ENCODE data around the gene TSC22D1. TPM values are rescaled to one million over a fixed set of nuclear protein-coding genes. Genes with fewer than 3 reads are reported as not detected.
"Not testable (repeated sequence)": the region's sequence is repeated elsewhere in the genome, so short reads cannot be mapped to it uniquely, and the experiment has no call there.

The TSC22D1 gene
- total RNA-seq, 1 donor from 2014 or later, result 35.7 TPM

DNA sequence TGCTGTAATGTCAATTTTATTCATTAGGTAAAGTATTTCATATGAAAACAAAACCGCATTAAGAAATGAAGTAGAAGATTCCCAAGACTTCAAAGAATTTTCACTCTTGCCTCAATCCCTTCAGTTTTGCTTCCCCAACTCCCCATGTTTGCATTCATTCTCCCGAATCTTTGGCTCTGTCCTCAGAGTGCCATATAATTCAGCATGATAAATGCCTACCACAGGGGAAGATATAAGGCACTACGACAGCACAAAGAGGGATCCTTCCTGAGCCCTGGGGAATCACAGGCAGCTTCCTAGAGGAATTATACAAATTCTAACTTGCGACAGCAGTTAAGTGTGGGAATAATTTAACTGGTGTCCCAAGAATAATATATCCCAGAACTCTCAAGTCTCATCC is 68.5 kb downstream of the TSC22D1 start:
- no peak for DNase-seq (ENCODE audit: low read depth, low spot score)

DNA sequence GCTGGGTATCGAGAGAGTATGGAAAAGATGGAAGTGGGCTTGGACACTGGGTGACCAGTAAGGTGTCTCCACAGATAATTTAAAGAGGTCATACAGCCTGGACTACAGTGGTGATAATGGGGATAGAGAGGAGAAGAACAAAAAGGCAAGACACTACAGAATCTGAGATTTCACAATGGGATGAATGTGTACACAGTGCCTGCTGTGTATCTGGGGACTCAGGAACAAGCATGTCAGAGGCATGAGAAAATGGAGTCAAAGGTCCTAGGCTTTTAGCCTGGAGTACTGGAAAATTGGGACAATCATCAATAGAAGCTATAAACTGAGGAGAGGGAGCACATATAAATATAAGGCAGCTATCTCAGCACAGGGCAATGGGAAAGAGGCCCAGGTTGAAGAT is 69.4 kb downstream of the TSC22D1 start:
- DNase-seq (ENCODE audit: low read depth, low spot score), result no peak

DNA sequence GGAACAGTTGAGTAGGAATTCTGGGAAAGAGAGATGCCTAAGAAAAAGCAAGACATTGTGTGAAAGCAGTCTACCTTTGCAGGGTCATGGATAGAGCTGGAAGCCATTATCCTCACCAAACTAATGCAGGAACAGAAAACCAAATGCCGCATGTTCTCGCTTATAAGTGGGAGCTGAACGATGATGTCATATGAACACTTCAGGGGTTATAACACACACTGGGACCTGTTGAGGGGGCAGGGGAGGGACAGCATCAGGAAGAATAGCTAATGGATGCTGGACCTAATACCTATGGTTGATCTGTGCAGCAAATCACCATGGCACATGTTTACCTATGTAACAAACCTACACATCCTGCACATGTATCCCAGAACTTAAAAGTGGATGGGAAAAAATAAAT is 69.9 kb downstream of the TSC22D1 start:
- no peak for DNase-seq (ENCODE audit: low read depth, low spot score)

DNA sequence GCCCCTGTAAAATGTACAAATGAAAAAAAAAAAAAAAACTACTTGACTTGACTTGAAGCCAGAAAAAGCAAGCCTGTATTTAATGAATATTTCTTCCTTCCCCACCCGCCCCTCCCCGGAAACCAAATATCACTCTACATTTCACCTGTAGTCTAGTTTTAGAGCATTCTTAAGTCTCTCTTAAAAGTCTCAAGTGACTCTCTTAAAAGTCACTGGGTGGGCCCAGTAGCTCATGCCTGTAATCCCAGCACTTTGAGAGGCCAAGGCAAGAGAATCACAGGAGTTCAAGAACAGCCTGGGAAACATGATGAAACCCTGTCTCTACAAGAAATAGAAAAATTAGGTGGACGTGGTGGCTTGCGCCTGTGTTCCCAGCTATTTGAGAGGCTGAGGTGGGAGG is 72.0 kb downstream of the TSC22D1 start:
- no peak for DNase-seq (ENCODE audit: low read depth, low spot score)

DNA sequence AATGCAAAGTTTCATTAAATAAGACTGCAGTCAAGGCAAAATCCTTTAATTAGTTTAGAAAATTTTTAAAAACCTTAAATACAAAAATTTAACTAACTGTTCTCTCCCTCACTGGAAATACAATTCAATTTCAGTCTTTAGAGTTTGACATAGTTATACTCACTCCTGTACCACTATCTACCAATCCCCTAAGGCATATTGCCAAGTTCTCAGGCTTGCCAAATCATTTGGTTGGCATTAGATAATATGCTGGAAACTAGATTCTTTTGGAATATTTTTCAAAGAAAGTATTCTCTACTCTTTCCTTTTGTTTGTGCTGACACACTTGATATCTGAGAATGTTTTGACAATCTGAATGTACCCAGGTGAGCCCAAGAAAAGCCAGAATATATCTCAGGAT is 77.2 kb downstream of the TSC22D1 start:
- DNase-seq (ENCODE audit: low read depth, low spot score), result no peak

DNA sequence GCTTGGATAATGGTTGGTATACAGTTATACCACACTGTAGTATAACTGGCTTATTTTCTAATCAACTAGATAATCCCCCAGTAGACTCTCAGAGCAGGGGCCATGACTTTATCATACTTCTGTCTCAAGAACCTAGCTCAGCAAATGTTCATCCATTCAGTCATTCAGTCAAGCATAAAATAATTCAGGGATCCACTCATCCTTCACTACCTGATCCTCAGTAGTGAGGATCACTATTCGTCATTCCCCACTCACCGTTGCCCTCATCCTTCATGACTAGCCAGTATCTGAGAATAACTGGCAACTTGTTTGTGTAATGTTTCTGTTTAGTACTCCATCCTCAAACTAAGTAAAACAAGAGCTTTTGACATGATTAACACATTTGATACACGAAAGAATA is 77.6 kb downstream of the TSC22D1 start:
- DNase-seq (ENCODE audit: low read depth, low spot score), result no peak

DNA sequence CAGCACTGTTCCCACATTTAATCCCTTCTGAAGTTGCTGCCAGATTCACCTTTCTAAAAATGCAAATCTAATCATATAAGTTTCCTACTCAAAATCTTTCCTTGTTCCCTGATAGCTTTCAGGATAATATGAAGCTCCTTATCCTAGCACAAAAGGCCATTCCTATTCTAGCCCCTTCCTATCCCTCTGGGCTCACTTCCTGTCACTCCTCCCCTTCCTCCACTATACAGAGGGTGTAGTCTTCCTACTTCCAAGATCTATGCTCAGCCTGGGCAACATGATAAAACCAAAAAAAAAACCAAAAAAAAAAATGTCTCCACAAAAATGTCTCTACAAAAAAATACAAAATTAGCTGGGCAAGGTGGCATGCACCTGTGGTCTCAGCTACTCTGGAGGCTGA is 78.3 kb downstream of the TSC22D1 start:
- DNase-seq (ENCODE audit: low read depth, low spot score), result no peak

DNA sequence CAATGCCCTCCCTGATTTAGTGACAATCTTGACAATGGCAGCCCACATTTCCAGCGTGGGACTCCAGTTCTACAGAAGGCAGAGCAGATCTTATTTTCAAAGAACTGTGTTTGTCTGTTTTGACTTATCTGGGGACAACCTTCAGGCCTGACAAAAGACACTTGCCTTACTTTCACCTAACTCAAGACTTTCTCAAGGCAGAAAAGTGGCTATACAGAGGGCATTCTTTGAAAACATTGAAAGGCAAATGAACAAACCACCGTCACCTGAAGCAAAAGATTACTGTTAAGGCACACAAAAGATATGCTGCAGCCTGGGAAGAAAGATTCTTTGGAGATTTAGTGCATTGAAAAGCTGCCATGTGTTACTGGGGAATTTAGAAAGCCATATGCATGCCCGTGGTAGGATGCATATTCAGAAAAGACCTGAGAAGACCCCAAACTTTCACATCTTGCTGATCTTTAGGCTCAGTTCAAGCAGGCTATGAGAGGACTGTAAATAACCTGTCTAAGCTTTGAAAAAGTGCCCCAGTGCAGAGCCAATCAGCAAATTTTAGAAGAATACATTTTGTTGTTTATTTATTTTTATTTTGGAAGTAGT is 82.8 kb downstream of the TSC22D1 start:
- no peak for DNase-seq (ENCODE audit: low read depth, low spot score)

DNA sequence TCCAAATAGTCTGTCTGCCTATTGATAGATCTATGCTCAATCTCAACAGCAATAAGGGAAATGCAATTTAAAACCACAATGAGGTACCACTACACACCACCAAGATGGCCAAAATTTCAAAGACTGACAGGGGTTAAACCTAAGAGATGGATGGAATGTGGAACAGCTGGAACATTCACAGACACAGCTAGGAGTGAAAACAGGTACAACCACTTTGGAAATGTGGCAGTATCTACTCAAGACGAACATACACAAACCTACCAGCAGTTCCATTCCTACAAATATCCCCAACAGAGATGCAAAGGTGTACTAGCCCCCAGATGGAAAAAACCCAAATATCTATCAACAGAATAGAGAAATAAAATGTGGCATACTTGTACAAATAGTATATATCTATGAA is 86.4 kb downstream of the TSC22D1 start:
- DNase-seq (ENCODE audit: low read depth, low spot score), result no peak

DNA sequence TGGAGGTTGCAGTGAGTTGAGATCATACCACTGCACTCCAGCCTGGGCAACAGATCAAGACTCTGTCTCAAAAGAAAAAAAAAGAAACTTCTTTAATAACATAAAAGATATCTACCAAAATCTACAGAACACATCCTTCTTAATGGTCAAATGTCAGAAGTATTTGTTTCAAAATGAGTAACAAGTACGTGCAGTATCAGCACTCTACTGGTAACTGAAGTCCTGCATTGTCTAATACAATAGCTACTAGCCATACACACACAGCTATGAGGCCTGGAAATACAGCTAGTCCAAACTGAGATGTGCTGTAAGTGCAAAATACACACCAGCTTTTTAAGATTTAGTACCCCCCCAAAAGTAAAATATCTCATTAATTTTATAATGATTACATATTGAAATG is 88.1 kb downstream of the TSC22D1 start:
- DNase-seq (ENCODE audit: low read depth, low spot score), result no peak

DNA sequence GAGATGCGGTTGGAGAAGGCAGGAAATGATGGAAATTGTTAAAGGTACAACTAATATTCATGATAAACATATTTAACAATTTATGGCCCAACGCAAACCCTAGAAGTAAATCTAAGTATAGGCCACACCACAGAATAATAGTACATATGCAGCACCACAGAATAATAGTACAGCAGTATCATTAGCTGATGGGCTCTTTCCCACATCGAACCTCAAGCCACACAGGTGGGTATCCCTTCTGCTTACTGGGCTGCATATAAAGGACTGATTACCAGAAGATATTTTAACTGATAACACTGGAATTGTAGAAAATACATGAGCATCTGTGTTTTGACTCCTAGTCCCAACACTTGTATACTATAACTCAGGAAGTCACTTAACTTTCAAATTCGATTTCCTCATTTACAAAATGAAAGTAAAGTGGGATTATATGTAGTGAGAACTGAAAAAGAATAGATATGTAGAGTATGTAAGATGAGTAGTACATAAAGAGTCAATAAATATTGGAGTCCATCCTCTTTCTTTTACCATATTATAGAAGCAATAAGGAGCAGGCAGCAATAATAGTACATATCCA is 91.5 kb downstream of the TSC22D1 start:
- DNase-seq (ENCODE audit: low read depth, low spot score), result no peak

DNA sequence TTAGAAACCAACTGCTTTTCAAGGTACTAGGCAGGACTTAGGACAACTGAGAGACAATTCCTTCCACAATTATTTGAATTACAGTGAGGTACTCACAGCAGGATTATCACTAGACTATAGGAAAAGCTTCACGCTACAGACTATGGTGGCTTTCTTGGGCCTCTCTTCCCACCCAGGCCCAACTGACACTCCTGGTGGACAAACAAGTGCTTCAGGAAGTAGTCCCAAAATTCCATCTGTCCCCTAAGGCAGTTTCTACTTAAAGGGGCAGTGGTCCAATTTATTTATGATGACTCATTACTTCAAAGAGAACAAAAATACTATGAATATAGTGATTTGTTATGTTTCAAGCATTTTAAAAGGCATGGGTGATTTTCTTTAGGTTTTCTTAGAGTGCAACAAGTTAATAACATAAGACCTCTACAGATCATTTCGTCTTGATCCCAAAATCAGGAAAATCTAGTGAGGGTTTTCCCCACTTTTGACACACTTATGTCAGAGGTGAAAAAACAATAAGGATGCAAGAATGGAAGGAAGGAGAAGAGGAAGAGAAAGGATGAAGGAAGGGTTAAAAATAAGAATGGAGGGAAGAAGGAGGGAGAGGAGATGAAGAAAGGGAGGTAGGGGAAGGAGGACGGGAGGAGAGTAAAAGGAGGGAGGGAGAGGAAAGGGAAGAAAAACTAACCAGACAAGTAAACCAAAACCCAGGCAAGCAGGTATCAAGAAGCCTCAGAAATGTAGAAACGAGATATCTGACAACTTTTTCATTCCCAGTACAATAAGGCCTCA is 101.8 kb downstream of the TSC22D1 start:
- DNase-seq (ENCODE audit: low read depth, low spot score), result no peak

DNA sequence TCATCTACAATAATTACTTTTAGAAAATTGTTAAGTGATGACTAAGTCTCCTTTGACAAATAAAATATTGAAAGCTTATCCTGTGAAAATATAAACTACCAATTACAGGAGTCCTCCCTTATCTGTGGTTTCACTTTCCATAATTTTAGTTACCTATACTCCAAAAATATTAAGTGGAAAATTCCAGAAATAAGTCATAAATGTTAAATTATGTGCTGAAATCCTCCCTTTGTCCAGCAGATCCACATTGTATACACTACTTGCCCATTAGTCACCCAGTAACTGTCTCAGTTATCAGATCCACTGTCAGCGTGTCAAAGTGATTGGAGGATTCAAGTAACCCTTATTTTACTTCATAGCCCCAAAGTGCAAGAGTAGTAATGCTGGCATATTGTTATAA is 104.4 kb downstream of the TSC22D1 start:
- DNase-seq (ENCODE audit: low read depth, low spot score), result no peak

DNA sequence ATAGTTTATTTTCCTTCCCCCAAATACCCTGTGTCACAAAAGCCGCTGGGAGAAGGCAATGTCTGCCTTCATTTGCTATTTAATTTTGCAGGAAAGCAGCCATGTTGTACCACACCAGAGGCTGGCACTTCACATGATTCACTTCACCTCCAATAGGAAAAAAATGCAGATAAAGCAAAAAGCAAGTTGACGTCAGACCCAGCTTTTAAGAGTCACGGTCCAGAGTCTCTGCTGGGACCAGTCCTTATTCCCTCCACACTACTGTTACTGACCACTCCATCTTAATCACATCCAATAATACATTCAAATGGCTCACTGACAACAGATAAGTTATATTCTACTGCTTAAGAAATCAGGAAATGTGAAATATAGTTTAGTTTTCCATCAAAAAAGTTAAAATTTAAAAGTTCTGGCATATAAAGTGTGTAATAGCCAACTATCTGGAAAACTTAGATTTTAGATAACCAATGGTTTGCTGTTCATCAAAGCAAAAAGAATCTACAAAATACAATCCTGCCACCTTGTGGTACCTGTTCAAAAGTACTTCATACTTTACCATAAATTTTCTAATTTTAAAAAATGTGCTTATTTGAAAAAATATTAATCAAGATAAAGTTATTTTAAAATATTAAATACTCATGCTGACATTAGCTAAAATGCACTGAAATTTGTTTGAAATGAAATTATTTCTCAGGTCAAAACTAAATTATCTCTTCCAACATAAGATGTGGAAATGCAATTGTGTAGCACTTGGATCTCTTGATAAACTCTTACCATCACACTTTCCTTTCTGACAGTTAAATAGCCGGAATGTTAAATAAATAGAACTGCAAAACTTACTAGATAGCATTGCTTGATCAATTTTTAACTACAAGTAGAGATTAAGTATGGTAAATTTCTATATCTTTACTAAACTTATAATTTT is 105.2 kb downstream of the TSC22D1 start:
- DNase-seq (ENCODE audit: low read depth, low spot score), result no peak

DNA sequence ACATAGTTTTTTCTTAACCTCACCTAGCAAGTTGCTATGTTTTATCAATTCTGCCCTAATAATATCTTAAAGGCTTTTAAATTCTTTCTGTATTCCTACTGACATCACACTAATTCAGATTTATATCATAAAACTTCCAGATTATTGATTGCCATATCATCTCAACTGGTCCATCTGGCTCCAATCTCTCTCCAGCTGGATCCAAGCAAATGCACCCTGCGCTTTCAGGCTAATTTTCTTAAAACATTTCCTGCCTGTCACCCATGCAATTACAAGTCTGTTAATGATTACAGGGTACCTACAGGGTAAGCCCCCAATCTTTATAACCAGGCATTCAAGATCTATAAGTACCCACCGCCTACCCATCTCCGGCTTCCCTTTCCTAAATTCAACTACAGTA is 107.3 kb downstream of the TSC22D1 start:
- DNase-seq (ENCODE audit: low read depth, low spot score), result no peak

DNA sequence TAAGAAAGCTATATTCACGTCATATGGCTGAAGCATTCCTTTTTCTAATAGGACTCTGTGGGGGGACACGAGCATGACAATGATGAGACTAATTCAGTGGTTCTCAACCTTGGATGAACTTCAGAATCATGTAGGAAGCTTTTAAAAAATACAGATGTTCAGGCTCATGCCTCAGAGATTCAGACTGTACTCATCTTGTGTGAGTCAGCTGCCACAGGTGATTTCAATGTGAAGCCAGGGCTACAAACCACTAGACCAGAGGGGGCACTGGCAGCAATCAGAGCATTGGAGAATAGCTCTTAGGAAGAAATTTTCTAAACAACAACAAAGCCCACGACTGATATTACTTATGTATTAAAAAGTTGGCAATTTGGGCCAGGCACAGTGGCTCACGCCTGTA is 110.8 kb downstream of the TSC22D1 start:
- no peak for DNase-seq (ENCODE audit: low read depth, low spot score)

DNA sequence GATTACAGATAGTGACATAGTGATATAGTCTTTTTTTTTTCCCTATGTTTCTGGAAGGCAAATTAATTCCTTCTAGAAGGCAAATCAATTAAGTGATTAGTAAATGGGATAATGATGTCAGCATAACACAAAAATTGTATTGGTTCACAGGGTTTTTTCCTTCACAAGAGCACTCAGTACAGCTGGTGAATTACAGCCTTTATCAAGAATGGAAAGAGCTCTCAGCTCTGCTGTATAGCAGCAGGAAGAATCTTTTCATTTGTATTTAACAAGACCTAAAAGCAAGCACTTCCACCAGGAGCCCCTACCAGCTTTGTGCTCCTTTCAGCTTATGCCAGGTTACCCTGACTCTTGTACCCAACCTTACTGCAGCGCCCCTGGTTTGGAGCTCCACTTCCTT is 111.7 kb downstream of the TSC22D1 start:
- DNase-seq (ENCODE audit: low read depth, low spot score), result no peak

DNA sequence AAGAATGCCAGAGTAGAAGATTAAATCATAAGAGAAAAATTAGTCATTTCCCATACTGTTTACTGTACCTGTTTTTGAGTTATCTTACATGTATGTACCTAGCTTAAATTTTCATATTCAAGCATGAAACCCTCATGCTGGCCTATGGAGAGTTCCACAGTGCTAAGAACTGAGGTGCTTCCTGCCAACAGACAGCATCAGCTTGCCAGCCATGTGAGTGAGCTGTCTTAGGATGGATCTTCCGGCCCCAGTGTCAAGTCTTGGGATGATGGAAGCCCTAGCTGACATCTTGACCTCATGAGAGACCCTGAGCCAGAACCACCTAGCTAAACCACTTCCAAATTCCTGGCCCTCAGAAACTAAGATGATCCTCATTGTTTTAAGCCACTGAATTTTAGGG is 112.4 kb downstream of the TSC22D1 start:
- DNase-seq (ENCODE audit: low read depth, low spot score), result no peak

DNA sequence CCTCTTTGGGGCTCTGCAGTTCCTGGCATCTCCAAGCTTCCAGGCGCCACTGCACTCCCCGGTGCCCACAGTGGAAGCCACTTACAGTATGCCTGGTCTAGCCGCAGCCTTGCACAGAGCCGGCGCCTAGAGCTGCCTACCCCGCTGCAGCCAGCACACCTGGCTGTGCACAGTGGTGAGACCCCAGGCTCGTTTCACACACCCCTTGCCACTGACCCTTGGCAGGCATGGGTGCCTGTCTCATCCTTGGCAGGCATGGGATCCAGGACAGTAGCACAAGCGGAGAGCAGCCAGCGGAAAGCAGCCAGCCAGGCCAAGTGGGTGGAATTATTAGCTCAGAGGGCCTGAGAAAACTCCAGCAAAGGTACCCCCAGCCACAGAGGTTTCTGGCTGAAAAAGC is 116.5 kb downstream of the TSC22D1 start:
- no peak for DNase-seq (ENCODE audit: low read depth, low spot score)

DNA sequence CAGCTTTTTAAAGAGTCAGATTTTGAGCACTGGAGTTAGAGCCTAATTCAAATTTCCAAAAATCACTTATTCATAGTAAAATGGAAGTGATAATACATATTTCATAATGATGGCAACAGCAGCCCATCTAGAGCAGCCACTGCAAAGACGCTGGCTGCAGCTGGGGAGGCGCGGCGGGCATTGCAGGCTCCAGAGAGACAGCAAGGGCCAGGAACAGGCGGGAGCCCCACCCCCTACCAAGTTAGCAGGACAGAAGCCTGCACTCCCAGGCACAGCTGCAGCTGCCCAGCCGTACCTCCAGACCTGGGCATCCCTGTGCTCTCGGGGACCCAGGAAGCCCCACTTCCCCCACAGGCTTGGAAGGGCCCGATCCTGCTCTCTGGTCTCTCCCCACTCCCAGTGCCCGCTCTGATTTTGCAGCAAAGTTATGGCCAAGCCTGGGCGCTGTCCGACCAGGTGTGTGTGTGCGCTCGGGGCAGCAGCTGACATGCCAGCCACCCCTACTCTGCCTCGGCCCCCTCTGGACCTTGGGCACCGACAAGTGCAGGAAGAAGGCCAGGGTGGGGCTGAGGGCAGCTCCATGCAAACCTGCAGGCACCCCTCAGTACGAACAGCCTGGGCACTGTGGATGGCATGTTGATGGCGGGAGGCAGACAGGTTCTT is 117.7 kb downstream of the TSC22D1 start:
- DNase-seq (ENCODE audit: low read depth, low spot score), result no peak

DNA sequence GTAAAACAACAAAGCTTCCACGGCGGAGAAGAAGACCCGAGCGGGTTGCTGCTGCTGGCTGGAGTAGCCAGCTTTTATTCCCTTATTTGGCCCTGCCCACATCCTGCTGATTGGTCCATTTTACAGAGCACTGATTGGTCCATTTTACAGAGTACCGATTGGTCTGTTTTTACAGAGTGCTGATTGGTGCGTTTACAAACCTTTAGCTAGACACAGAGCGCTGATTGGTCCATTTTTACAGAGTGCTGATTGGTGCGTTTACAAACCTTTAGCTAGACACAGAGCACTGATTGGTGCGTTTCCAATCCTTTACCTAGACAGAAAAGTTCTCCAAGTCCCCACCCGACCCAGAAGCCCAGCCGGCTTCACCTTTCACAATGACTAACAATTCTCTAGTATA is 119.9 kb downstream of the TSC22D1 start:
- not testable (repeated sequence) for DNase-seq (ENCODE audit: low read depth, low spot score)

Data from pulmonary artery endothelial cell (primary cell).